ENCODE data around the gene NTSR2.

The NTSR2 gene

GRCh38 chr2:11628675-11629074 lies 41.3 kb downstream of the NTSR2 start:
- no peak for DNase-seq (ENCODE audit: low read depth in 2 of 2)

- no peak for DNase-seq (ENCODE audit: low read depth in 2 of 2)
Measured at GRCh38 chr2:11625671-11626070, 44.3 kb downstream of the NTSR2 start.

- DNase-seq (ENCODE audit: low read depth in 2 of 2): no peak
Measured at GRCh38 chr2:11624893-11625292, 45.1 kb downstream of the NTSR2 start.

- DNase-seq (ENCODE audit: low read depth in 2 of 2): no peak
Measured at GRCh38 chr2:11622611-11623010, 47.4 kb downstream of the NTSR2 start.

GRCh38 chr2:11621410-11621809 lies 48.6 kb downstream of the NTSR2 start:
- DNase-seq (ENCODE audit: low read depth in 2 of 2): no peak

GRCh38 chr2:11618708-11619062 lies 51.3 kb downstream of the NTSR2 start:
- no peak for DNase-seq (ENCODE audit: low read depth in 2 of 2)

- DNase-seq (ENCODE audit: low read depth in 2 of 2): no peak
Measured at GRCh38 chr2:11617984-11618707, 51.8 kb downstream of the NTSR2 start.

GRCh38 chr2:11617527-11617926 lies 52.5 kb downstream of the NTSR2 start:
- DNase-seq (ENCODE audit: low read depth in 2 of 2): no peak

- no peak for DNase-seq (ENCODE audit: low read depth in 2 of 2)
Measured at GRCh38 chr2:11616851-11617415, 53.1 kb downstream of the NTSR2 start.

- DNase-seq (ENCODE audit: low read depth in 2 of 2): no peak
Measured at GRCh38 chr2:11616097-11616687, 53.8 kb downstream of the NTSR2 start.

- no peak for DNase-seq (ENCODE audit: low read depth in 2 of 2)
Measured at GRCh38 chr2:11615209-11615608, 54.8 kb downstream of the NTSR2 start.

GRCh38 chr2:11613297-11613696 lies 56.7 kb downstream of the NTSR2 start:
- no peak for DNase-seq (ENCODE audit: low read depth in 2 of 2)

- no peak for DNase-seq (ENCODE audit: low read depth in 2 of 2)
Measured at GRCh38 chr2:11612553-11613215, 57.3 kb downstream of the NTSR2 start.

- DNase-seq (ENCODE audit: low read depth in 2 of 2): no peak
Measured at GRCh38 chr2:11611251-11611650, 58.7 kb downstream of the NTSR2 start.

- no peak for DNase-seq (ENCODE audit: low read depth in 2 of 2)
Measured at GRCh38 chr2:11610624-11611242, 59.3 kb downstream of the NTSR2 start.

Measured in stimulated activated CD8-positive, alpha-beta memory T cell treated with anti-CD3 and anti-CD28 coated beads, Interleukin-15, amount 100 ng/mL, for 4 hours (primary cell).